ENCODE data around the gene ODF2L.

The ODF2L gene, protein sequence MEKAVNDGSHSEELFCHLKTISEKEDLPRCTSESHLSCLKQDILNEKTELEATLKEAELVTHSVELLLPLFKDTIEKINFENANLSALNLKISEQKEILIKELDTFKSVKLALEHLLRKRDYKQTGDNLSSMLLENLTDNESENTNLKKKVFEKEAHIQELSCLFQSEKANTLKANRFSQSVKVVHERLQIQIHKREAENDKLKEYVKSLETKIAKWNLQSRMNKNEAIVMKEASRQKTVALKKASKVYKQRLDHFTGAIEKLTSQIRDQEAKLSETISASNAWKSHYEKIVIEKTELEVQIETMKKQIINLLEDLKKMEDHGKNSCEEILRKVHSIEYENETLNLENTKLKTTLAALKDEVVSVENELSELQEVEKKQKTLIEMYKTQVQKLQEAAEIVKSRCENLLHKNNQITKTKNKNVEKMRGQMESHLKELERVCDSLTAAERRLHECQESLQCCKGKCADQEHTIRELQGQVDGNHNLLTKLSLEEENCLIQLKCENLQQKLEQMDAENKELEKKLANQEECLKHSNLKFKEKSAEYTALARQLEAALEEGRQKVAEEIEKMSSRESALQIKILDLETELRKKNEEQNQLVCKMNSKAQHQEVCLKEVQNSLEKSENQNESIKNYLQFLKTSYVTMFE

GRCh38 chr1:86395751-86396497 is at the start of gene ODF2L:
ODF2L (minus strand) TSS chr1:86396323; CDS start chr1:86387027, 9,296 bp downstream.
- peaks cover 0 to 3% of the 10 kb centered on the region in 2 donors for H3K9me3 Mint-ChIP-seq

GRCh38 chr1:86445919-86446318 is 49.8 kb upstream of the ODF2L start:
- Mint-ChIP-seq H3K27me3 (no peaks in the 10 kb centered on the region), H3K27ac (no peak overlapping the region), H3K9me3 (no peaks in the 10 kb centered on the region), H3K36me3 (no peaks in the 10 kb centered on the region), H3K4me1 (peaks cover 0 to 5% of the 10 kb centered on the region in 2 donors), H3K4me3 (no peak overlapping the region)
- no peak for ATAC-seq (replicated peaks)
- no peak for DNase-seq

More at GRCh38 chr1:86395751-86396497, at the start of gene ODF2L:
- Mint-ChIP-seq H3K27ac (peak within 1 kb of the TSS; percentile 95), H3K27me3 (no peaks in the 10 kb centered on the region), H3K36me3 (peaks cover 3 to 7% of the 10 kb centered on the region in 2 donors), H3K4me1 (peaks cover 14 to 27% of the 10 kb centered on the region in 2 donors), H3K4me3 (peak within 1 kb of the TSS; percentile 93 to 94)
- DNase-seq (peak; percentile 85), ATAC-seq (replicated peaks) (peak; percentile 100)

- H3K27me3 Mint-ChIP-seq: peaks cover 0 to 4% of the 10 kb centered on the region in 2 donors
- DNase-seq (no peak), ATAC-seq (replicated peaks) (no peak)
- no peaks in the 10 kb centered on the region for H3K4me1 Mint-ChIP-seq
- H3K36me3 Mint-ChIP-seq: no peaks in the 10 kb centered on the region
- H3K27ac Mint-ChIP-seq: no peak overlapping the region
- no peak overlapping the region for H3K4me3 Mint-ChIP-seq
- H3K9me3 Mint-ChIP-seq: no peaks in the 10 kb centered on the region
Observed at GRCh38 chr1:86441997-86442396, 45.9 kb upstream of the ODF2L start.

- Mint-ChIP-seq H3K4me3 (no peak overlapping the region), H3K27me3 (peaks cover 0 to 4% of the 10 kb centered on the region in 2 donors), H3K36me3 (no peaks in the 10 kb centered on the region), H3K27ac (no peak overlapping the region), H3K9me3 (no peaks in the 10 kb centered on the region), H3K4me1 (no peaks in the 10 kb centered on the region)
- DNase-seq: no peak
- ATAC-seq (replicated peaks): no peak
Observed at GRCh38 chr1:86441581-86441980, 45.5 kb upstream of the ODF2L start.

DNA sequence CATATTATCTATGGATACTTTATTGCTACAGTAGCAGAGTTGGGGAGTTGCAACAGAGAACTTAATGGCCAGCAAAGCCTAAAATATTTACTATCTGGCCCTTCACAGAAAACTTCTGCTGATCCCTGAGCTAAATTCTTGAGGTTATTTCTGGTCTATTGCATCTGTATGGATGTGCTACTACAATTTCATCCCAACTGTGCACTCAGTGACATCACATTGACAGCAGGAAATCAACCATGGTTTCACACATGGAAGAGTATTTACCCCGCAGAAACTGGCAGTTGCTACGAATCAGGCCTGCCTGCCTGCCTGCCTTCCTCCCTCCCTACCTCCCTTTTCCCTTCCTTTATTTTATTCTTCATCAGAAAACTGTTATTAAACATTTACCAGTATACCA is 39.9 kb upstream of the ODF2L start:
- no peak overlapping the region for H3K27ac Mint-ChIP-seq
- H3K9me3 Mint-ChIP-seq: no peaks in the 10 kb centered on the region
- peaks cover 0 to 4% of the 10 kb centered on the region in 2 donors for H3K27me3 Mint-ChIP-seq
- DNase-seq (no peak), ATAC-seq (replicated peaks) (no peak)
- no peaks in the 10 kb centered on the region for H3K4me1 Mint-ChIP-seq
- H3K36me3 Mint-ChIP-seq: no peaks in the 10 kb centered on the region
- no peak overlapping the region for H3K4me3 Mint-ChIP-seq

- H3K4me1 Mint-ChIP-seq: no peaks in the 10 kb centered on the region
- ATAC-seq (replicated peaks) (no peak), DNase-seq (no peak)
- no peak overlapping the region for H3K27ac Mint-ChIP-seq
- peaks cover 0 to 4% of the 10 kb centered on the region in 2 donors for H3K27me3 Mint-ChIP-seq
- no peak overlapping the region for H3K4me3 Mint-ChIP-seq
- no peaks in the 10 kb centered on the region for H3K36me3 Mint-ChIP-seq
- no peaks in the 10 kb centered on the region for H3K9me3 Mint-ChIP-seq
Observed at GRCh38 chr1:86435327-86435726, 39.2 kb upstream of the ODF2L start.

DNA sequence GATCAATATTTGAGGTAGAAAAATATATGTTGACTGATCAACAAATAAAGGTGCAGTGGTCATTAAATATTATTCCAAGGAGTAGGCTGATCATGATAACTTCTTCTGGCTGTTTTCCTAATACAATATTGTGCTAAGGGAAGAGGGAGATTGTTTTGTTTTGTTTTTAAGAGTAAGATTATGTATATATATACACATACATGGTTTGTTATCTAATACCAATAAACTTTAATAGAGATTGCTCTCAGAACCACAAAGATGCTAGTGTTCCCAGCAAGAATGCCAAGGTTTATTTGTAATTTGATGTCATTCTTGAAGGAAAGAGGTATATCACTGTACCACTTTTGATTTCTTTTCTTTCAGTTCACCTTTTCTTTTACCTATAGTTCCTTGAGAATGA is 37.9 kb upstream of the ODF2L start:
- no peak for DNase-seq
- H3K9me3 Mint-ChIP-seq: no peaks in the 10 kb centered on the region
- no peak overlapping the region for H3K27ac Mint-ChIP-seq
- H3K4me3 Mint-ChIP-seq: no peak overlapping the region
- no peaks in the 10 kb centered on the region for H3K4me1 Mint-ChIP-seq
- H3K27me3 Mint-ChIP-seq: peaks cover 0 to 4% of the 10 kb centered on the region in 2 donors
- ATAC-seq (replicated peaks): no peak
- H3K36me3 Mint-ChIP-seq: no peaks in the 10 kb centered on the region

DNA sequence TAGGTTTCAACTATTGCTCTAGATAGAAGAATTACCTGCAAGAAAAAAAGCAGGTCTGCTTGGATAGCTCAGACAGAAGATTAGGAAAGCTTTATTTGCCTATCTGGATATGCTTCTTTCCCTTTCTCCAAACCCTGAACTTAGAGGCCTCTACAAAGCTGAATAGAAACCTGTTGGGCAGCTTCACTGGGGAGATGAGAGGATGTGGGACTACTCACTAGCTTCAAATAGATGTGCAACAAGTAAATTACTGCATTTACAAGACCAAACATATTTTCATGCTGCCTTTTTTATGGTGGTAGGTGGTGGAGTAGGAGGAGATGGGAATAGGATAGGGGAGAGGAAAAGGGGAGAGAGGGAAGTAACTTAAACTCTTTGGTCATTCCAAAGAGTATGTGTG is 34.3 kb upstream of the ODF2L start:
- no peaks in the 10 kb centered on the region for H3K4me1 Mint-ChIP-seq
- H3K4me3 Mint-ChIP-seq: no peak overlapping the region
- no peak for DNase-seq
- no peaks in the 10 kb centered on the region for H3K27me3 Mint-ChIP-seq
- ATAC-seq (replicated peaks): no peak
- no peaks in the 10 kb centered on the region for H3K36me3 Mint-ChIP-seq
- no peaks in the 10 kb centered on the region for H3K9me3 Mint-ChIP-seq
- H3K27ac Mint-ChIP-seq: no peak overlapping the region

DNA sequence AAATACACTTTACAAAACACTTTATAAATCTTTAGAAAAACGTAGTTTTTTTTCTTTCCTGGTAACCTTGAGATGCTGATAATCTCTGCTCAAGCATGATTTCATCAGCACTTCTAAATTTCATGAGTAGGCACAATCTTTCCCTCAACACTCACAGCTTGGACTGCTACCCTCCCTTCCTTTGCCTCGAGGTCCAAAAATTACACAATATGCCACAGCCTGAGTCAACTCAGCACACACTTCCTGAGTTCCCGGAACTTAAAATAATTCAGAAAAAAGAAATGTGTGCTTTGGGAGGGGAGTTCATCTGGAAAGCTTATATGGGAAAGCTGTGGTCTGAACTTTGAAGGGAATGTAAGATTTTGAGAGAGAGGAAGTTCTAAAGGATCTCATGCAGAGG is 33.7 kb upstream of the ODF2L start:
- no peak for DNase-seq
- Mint-ChIP-seq H3K4me3 (no peak overlapping the region), H3K4me1 (no peaks in the 10 kb centered on the region), H3K36me3 (no peaks in the 10 kb centered on the region), H3K27ac (no peak overlapping the region), H3K9me3 (no peaks in the 10 kb centered on the region), H3K27me3 (no peaks in the 10 kb centered on the region)
- no peak for ATAC-seq (replicated peaks)

- no peaks in the 10 kb centered on the region for H3K27me3 Mint-ChIP-seq
- no peak for ATAC-seq (replicated peaks)
- H3K27ac Mint-ChIP-seq: no peak overlapping the region
- no peaks in the 10 kb centered on the region for H3K36me3 Mint-ChIP-seq
- DNase-seq: no peak
- H3K4me1 Mint-ChIP-seq: no peaks in the 10 kb centered on the region
- no peak overlapping the region for H3K4me3 Mint-ChIP-seq
- H3K9me3 Mint-ChIP-seq: no peaks in the 10 kb centered on the region
Observed at GRCh38 chr1:86429122-86429725, 33.1 kb upstream of the ODF2L start.

GRCh38 chr1:86423873-86424272 is 27.8 kb upstream of the ODF2L start, which contains the start of gene CLCA2:
CLCA2 (plus strand) TSS chr1:86424171; CDS start chr1:86424248, 77 bp downstream.
- Mint-ChIP-seq H3K4me3 (no peak within 1 kb of the TSS), H3K4me1 (peaks cover 2 to 6% of the 10 kb centered on the region in 2 donors), H3K27me3 (peaks cover 5 to 6% of the 10 kb centered on the region in 2 donors), H3K9me3 (no peaks in the 10 kb centered on the region), H3K27ac (no peak within 1 kb of the TSS), H3K36me3 (no peaks in the 10 kb centered on the region)
- ATAC-seq (replicated peaks) (no peak), DNase-seq (no peak)

- DNase-seq: no peak
- Mint-ChIP-seq H3K9me3 (no peaks in the 10 kb centered on the region), H3K4me3 (no peak overlapping the region), H3K27ac (no peak overlapping the region), H3K4me1 (peaks cover 2 to 6% of the 10 kb centered on the region in 2 donors), H3K27me3 (peaks cover 5 to 6% of the 10 kb centered on the region in 2 donors), H3K36me3 (no peaks in the 10 kb centered on the region)
- ATAC-seq (replicated peaks): no peak
Observed at GRCh38 chr1:86423473-86423872, 27.4 kb upstream of the ODF2L start.

GRCh38 chr1:86421601-86422280 is 25.6 kb upstream of the ODF2L start:
- Mint-ChIP-seq H3K36me3 (no peaks in the 10 kb centered on the region), H3K27ac (no peak overlapping the region), H3K4me3 (no peak overlapping the region), H3K9me3 (no peaks in the 10 kb centered on the region), H3K4me1 (peaks cover 2 to 6% of the 10 kb centered on the region in 2 donors), H3K27me3 (peaks cover 5 to 6% of the 10 kb centered on the region in 2 donors)
- ATAC-seq (replicated peaks) (no peak), DNase-seq (no peak)

Measured in stimulated activated naive B cell treated with anti-CD40 and anti-IgM and Interleukin-4, amounts not matched to agents 10 μg/mL and 1 μg/mL and 100 μg/mL, for 72 hours (primary cell).